CD14-positive monocyte (primary cell): ENCODE measurements around the gene UGT1A10. TPM values are rescaled to one million over a fixed set of nuclear protein-coding genes. Genes with fewer than 3 reads are reported as not detected.

Source experiments
- DNase-seq, 3 donors: peaks; one replicate each; pipeline ENCODE4 v3.0.0-alpha.2; 2011 to 2022
- H2AFZ ChIP-seq: 2 replicates; pipeline ENCODE4 v1.6.0; 2012; ENCODE audit warnings: mild to moderate bottlenecking, low read depth, low read length, inconsistent platforms; ENCODE audit not compliant: insufficient read depth, poor library complexity, severe bottlenecking
- H3K27ac ChIP-seq, 2 donors: 1 replicate in 1 of 2; 2 replicates in 1 of 2; pipeline ENCODE4 v1.5.1; 2012 to 2013; ENCODE audit warnings: low read length in 2 of 2, control low read depth in 1 of 2, inconsistent platforms in 1 of 2, low read depth in 1 of 2, mild to moderate bottlenecking in 1 of 2
- H3K27me3 ChIP-seq, 2 donors: one replicate each; pipeline versions ENCODE4 v1.6.0 to v1.6.1; 2011 to 2013; ENCODE audit warnings: low read length in 2 of 2; ENCODE audit not compliant: control insufficient read depth in 2 of 2, insufficient read depth in 2 of 2
- H3K36me3 ChIP-seq, 2 donors: replicated peaks in 1 of 2; 1 replicate in 1 of 2; 2 replicates in 1 of 2; pipeline versions ENCODE4 v1.5.1 to v1.6.1; 2012 to 2013; ENCODE audit warnings: low read length in 2 of 2, control low read depth in 1 of 2, inconsistent platforms in 1 of 2, mild to moderate bottlenecking in 1 of 2; ENCODE audit not compliant: insufficient read depth in 2 of 2, control insufficient read depth in 1 of 2
- H3K4me1 ChIP-seq, 2 donors: 1 replicate in 1 of 2; 2 replicates in 1 of 2; pipeline versions ENCODE4 v1.5.1 to v1.6.1; 2012 to 2013; ENCODE audit warnings: low read length in 2 of 2, control low read depth in 1 of 2, inconsistent platforms in 1 of 2, mild to moderate bottlenecking in 1 of 2, moderate library complexity in 1 of 2; ENCODE audit not compliant: insufficient read depth in 2 of 2, control insufficient read depth in 1 of 2
- H3K4me2 ChIP-seq: replicated peaks from 2 replicates; pipeline ENCODE3; 2012; ENCODE audit warnings: low read length, moderate library complexity, mild to moderate bottlenecking; ENCODE audit not compliant: poor library complexity, severe bottlenecking; ENCODE audit errors: extremely low read depth
- H3K4me3 ChIP-seq, 3 experiments: fragments of 200-600 bp in 1 of 3; sonication (generic) in 1 of 3; replicated peaks in 1 of 3; 1 replicate in 2 of 3; 2 replicates in 1 of 3; pipeline ENCODE4 v1.5.1; 2011 to 2013; ENCODE audit warnings: low read length in 3 of 3, mild to moderate bottlenecking in 3 of 3, control low read depth in 2 of 3, low read depth in 2 of 3, inconsistent platforms in 1 of 3, moderate library complexity in 1 of 3
- H3K79me2 ChIP-seq: 2 replicates; pipeline ENCODE4 v1.6.0; 2012; ENCODE audit warnings: mild to moderate bottlenecking, control low read depth, inconsistent platforms, low read length, moderate library complexity; ENCODE audit not compliant: insufficient read depth
- H3K9ac ChIP-seq: 2 replicates; pipeline ENCODE4 v1.6.0; 2017; ENCODE audit warnings: low read length, mild to moderate bottlenecking; ENCODE audit not compliant: insufficient read depth, poor library complexity, severe bottlenecking
- H3K9me3 ChIP-seq, 2 donors: replicated peaks in 1 of 2; 1 replicate in 1 of 2; 2 replicates in 1 of 2; pipeline versions ENCODE4 v1.5.1 to v1.6.1; 2012 to 2013; ENCODE audit warnings: low read length in 2 of 2, control low read depth in 1 of 2; ENCODE audit not compliant: control insufficient read depth in 1 of 2, insufficient read depth in 1 of 2
- H4K20me1 ChIP-seq: 2 replicates; pipeline ENCODE4 v1.6.0; 2012; ENCODE audit warnings: mild to moderate bottlenecking, low read length, control low read depth, moderate library complexity; ENCODE audit not compliant: insufficient read depth
- H3K27ac Mint-ChIP-seq, 7 donors: one replicate each; pipeline ENCODE4 v1.8.0; 2020; ENCODE audit warnings: mild to moderate bottlenecking in 7 of 7, mixed read lengths in 7 of 7, moderate library complexity in 6 of 7, inconsistent platforms in 2 of 7
- H3K27me3 Mint-ChIP-seq, 3 donors: one replicate each; pipeline ENCODE4 v1.8.0; 2021 to 2022; ENCODE audit warnings: low read depth in 3 of 3, mild to moderate bottlenecking in 3 of 3, mixed read lengths in 3 of 3, moderate library complexity in 3 of 3, inconsistent platforms in 1 of 3
- H3K36me3 Mint-ChIP-seq, 2 donors: one replicate each; pipeline ENCODE4 v1.8.0; 2020; ENCODE audit warnings: mixed read lengths in 2 of 2, inconsistent platforms in 1 of 2, mild to moderate bottlenecking in 1 of 2
- H3K4me1 Mint-ChIP-seq: one replicate; pipeline ENCODE4 v1.8.0; 2020; ENCODE audit warnings: mild to moderate bottlenecking, mixed read lengths
- H3K4me3 Mint-ChIP-seq, 2 donors: one replicate each; pipeline ENCODE4 v1.8.0; 2020; ENCODE audit warnings: mild to moderate bottlenecking in 2 of 2, mixed read lengths in 2 of 2, moderate library complexity in 1 of 2
- H3K9me3 Mint-ChIP-seq, 7 donors: one replicate each; pipeline ENCODE4 v1.8.0; 2020 to 2022; ENCODE audit warnings: mixed read lengths in 7 of 7, mild to moderate bottlenecking in 6 of 7, moderate library complexity in 6 of 7, inconsistent platforms in 2 of 7
- WGBS: methylation state at CpG from one replicate; pipeline ENCODE4 v1.1.5; 2013; ENCODE audit warnings: missing lambda C conversion rate; ENCODE audit not compliant: insufficient coverage; 5-methylcytosine and 5-hydroxymethylcytosine counted together
- intact Hi-C, 2 donors: fragments of 100-400 bp; cut with micrococcal nuclease; formaldehyde crosslinking; loops; one replicate each; pipeline versions ENCODE4 v1.15.0 to v1.15.1; 2023
- polyA plus RNA-seq, 3 donors: library from polyadenylated mRNA; depleted of rRNA in 1 of 3; unstranded in 2 of 3; stranded (reverse) in 1 of 3; fragments of 300-500 nt in 2 of 3; fragments of >200 nt in 1 of 3; fragmentation: Illumina TruSeq in 2 of 3; gene quantifications; 1 replicate in 2 of 3; 2 replicates in 1 of 3; pipeline ENCODE4 v1.2.3, GENCODE V29; 2012 to 2021
- TF ChIP-seq, protein P1 (sequence below): fragments of 200-600 bp; IDR thresholded peaks from one replicate; pipeline ENCODE4 v1.8.0; 2022; ENCODE audit warnings: antibody characterized with exemption, mild to moderate bottlenecking

The UGT1A10 gene
- polyA plus RNA-seq, 3 donors, result not detected

GRCh38 chr2:233740870-233741269 lies 104.6 kb downstream of the UGT1A10 start:
- no peak overlapping the region for H3K27ac Mint-ChIP-seq
- TF ChIP-seq, protein P1, sequence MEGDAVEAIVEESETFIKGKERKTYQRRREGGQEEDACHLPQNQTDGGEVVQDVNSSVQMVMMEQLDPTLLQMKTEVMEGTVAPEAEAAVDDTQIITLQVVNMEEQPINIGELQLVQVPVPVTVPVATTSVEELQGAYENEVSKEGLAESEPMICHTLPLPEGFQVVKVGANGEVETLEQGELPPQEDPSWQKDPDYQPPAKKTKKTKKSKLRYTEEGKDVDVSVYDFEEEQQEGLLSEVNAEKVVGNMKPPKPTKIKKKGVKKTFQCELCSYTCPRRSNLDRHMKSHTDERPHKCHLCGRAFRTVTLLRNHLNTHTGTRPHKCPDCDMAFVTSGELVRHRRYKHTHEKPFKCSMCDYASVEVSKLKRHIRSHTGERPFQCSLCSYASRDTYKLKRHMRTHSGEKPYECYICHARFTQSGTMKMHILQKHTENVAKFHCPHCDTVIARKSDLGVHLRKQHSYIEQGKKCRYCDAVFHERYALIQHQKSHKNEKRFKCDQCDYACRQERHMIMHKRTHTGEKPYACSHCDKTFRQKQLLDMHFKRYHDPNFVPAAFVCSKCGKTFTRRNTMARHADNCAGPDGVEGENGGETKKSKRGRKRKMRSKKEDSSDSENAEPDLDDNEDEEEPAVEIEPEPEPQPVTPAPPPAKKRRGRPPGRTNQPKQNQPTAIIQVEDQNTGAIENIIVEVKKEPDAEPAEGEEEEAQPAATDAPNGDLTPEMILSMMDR, result no peak
- H2AFZ ChIP-seq, result no peak overlapping the region
- no peaks in the 10 kb centered on the region for H3K4me1 ChIP-seq
- no peak for DNase-seq
- no peaks in the 10 kb centered on the region for H3K27me3 ChIP-seq
- H3K9me3 Mint-ChIP-seq, result peaks cover 0 to 4% (median 2%) of the 10 kb centered on the region in 7 donors
- H3K4me3 ChIP-seq, result no peak overlapping the region
- H3K4me1 Mint-ChIP-seq, result no peaks in the 10 kb centered on the region
- no peak overlapping the region for H3K9ac ChIP-seq
- H3K36me3 Mint-ChIP-seq, result no peaks in the 10 kb centered on the region
- H4K20me1 ChIP-seq, result no peaks in the 10 kb centered on the region
- peaks cover 0 to 2% (median 1%) of the 10 kb centered on the region in 3 donors for H3K27me3 Mint-ChIP-seq
- no peaks in the 10 kb centered on the region for H3K79me2 ChIP-seq
- H3K27ac ChIP-seq, result no peak overlapping the region
- intact Hi-C loops, result no loop called here
- 100% methylated on average over 1 of the region's 2 CpGs for WGBS
- H3K4me3 Mint-ChIP-seq, result no peak overlapping the region
- no peaks in the 10 kb centered on the region for H3K36me3 ChIP-seq
- H3K9me3 ChIP-seq, result peaks cover 0 to 5% of the 10 kb centered on the region in 2 donors
- H3K4me2 ChIP-seq, result no peak overlapping the region

- H3K27ac Mint-ChIP-seq, result no peak overlapping the region
- H3K36me3 ChIP-seq, result no peaks in the 10 kb centered on the region
- no peak overlapping the region for H3K9ac ChIP-seq
- H3K4me1 Mint-ChIP-seq, result no peaks in the 10 kb centered on the region
- H3K9me3 ChIP-seq, result peaks cover 0 to 5% of the 10 kb centered on the region in 2 donors
- no peak overlapping the region for H3K4me2 ChIP-seq
- intact Hi-C loops, result no loop called here
- 97% methylated on average over 40 of the region's 46 CpGs for WGBS
- H3K79me2 ChIP-seq, result no peaks in the 10 kb centered on the region
- H3K27ac ChIP-seq, result no peak overlapping the region
- H3K27me3 Mint-ChIP-seq, result peaks cover 1 to 5% (median 1%) of the 10 kb centered on the region in 3 donors
- no peak overlapping the region for H2AFZ ChIP-seq
- H3K36me3 Mint-ChIP-seq, result no peaks in the 10 kb centered on the region
- no peak overlapping the region for H3K4me3 Mint-ChIP-seq
- TF ChIP-seq, protein P1, result no peak
- peaks cover 0 to 7% (median 2%) of the 10 kb centered on the region in 7 donors for H3K9me3 Mint-ChIP-seq
- H4K20me1 ChIP-seq, result no peaks in the 10 kb centered on the region
- no peak for DNase-seq
- no peaks in the 10 kb centered on the region for H3K4me1 ChIP-seq
- no peaks in the 10 kb centered on the region for H3K27me3 ChIP-seq
- H3K4me3 ChIP-seq, result no peak overlapping the region
Observed at GRCh38 chr2:233743464-233744259, 107.4 kb downstream of the UGT1A10 start.
